Stimulated activated CD8-positive, alpha-beta memory T cell treated with anti-CD3 and anti-CD28 coated beads, Interleukin-12 subunit alpha, Interleukin-12 subunit beta, amount 100 ng/mL, for 24 hours (primary cell): Measurements from ENCODE around the gene CARD19.

Experiments used
- DNase-seq: peaks from one replicate; pipeline ENCODE4 v3.0.0-alpha.2; 2020; ENCODE audit errors: extremely low read depth

Gene CARD19

GRCh38 chr9:93096131-93096802, at the start of gene CARD19:
TSS of gene CARD19 (plus strand) at chr9:93096217. CDS start at chr9:93096346, 129 bp downstream.
- DNase-seq = no peak

- no peak for DNase-seq
These were observed 47.2 kb upstream of the CARD19 start for GRCh38 chr9:93048566-93049448.

DNA sequence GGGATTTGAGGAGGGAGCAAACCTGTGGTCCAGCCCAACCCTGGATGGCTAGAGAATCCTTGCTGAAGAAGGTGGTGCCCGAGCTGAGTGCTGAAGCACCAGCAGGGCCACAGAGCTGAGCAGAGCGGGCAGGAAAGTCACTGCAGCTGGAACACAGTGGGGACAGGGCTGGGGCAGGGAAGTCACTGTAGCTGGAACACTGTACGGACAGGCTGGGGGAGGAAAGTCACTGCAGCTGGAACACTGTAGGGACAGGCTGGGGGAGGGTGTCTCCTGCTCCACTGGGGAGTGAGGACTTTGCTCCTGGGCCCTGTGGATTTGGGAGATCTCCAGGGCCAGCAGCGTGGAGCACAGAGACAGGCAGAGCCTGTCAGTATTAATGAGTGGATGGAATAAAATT, 46.5 kb upstream of the CARD19 start:
- no peak for DNase-seq

DNA sequence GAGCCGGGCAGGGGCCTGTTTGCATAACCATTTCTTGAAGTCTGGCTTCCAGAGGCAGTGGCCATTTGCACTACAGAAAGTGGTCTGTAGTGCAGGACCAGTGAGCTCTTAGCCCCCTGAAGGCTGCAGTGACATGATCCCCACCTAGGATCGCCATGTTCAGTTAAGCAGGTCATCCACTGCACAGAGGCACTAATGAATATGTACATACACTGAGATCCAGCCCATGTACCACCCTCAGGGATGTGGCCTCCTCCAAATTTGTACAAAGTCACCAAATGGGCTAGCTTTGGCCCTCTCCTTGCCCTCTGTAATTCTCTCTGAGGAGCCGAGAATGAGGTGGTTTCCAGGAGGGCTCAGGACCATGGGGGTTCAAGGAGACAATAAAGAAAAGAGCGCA, 45.8 kb upstream of the CARD19 start:
- DNase-seq = no peak

- no peak for DNase-seq
These were observed 44.3 kb upstream of the CARD19 start for GRCh38 chr9:93051680-93052089.

DNA sequence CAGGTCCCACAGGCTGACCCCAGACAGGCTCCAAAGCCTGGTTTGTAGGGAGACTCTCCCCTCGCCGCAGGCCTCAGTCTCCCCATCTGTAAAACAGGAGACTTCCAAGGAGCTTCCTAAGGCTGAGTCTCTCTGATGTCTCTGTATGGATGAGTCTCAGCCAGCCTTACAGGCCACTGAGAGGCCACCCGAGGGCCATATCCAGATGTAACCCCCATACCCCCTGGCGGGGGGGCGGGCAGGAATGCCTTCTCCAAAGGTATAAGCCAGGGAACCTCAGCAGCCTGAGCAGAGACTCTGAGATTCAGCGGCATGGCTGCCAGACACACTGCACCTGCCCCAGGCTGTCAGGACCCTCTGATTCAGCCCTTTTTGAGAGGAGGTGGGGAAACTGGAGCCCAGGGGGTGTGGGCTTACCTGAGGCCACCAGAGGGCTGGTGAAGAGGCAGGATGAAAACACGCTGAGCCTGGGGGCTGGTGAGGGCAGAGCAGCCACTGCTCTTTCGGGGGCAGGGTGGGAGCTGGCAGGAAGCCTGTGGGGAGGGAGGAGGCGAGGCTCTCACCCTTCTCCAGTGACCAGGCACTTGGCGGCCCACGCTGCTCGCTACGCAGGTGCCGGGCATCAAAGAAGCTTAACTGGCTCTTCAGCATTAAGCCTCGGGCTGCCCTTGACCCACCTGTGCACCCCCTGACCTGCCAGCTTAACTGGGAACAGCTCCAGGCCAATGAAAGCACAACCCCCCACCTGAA, 43.1 kb upstream of the CARD19 start:
- DNase-seq = no peak

- no peak for DNase-seq
These were observed 42.2 kb upstream of the CARD19 start for GRCh38 chr9:93053781-93054331.

- no peak for DNase-seq
These were observed 41.0 kb upstream of the CARD19 start for GRCh38 chr9:93054758-93055704.

DNA sequence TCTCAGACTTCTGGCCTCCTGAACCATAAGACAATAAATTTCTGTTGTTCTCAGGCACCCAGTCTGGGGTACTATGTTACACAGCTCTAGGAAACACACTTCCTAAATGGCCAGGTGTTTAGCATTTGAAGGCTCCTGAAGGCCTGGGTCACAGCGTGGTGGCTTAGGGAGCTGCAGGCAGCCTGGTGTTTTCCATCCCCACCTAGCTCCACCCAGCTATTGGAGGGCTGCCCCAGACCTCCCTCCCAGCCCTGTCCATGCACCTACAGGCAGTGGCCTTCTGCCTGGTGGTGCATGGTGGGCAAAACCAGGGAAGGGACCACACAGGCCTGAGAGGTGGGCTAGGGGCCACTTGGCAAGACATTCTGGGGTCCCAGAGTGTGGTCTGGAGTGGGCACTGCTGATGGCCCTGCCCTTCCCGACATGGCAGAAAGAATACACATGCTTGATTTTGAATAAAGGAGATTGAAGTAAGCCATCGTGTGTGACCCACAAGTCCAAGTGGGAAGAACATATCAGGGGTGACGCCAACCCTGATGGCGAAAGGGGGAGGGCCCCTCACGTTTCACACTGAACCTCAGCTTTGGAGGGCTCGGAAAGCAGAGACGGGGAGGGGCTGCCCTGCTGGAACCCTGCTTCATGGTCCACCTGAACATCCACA, 38.8 kb upstream of the CARD19 start:
- DNase-seq = no peak

DNA sequence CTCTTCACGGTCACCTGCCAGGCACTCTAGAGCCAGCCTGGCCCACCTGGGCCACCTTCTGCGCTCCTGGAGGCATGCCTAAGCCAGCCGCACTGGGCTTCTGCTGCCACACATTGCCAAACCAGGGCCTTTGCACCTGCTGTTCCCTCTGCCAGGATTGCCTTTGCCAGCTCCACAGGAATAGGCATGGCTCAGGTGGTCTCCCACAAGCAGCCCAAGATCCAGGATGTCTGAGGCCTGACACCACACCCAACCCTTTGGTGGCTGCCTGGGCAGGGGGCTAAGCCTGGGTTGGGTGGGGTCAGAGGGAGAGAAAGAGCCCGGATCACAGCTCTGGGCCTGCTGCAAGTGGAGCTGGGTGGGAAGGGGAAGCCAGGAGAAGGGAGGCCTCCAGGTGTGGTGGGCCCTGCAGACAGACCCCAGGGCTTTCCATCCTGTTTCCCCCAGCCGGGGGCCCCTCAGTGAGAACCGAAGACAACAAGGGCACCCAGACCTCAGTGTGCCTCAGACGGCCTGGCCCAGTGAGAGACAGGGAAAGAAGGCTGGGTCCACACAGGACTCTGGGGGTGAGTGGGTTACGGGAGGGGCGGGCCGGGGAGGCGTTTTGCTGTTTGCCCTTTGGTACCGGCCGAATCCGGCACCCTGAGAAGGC, 38.2 kb upstream of the CARD19 start:
- no peak for DNase-seq

GRCh38 chr9:93058355-93059010, 37.5 kb upstream of the CARD19 start, which contains the start of gene SUSD3:
TSS of gene SUSD3 (plus strand) at chr9:93058701. CDS start at chr9:93058743, 42 bp downstream.
- peak; percentile 34 for DNase-seq

DNA sequence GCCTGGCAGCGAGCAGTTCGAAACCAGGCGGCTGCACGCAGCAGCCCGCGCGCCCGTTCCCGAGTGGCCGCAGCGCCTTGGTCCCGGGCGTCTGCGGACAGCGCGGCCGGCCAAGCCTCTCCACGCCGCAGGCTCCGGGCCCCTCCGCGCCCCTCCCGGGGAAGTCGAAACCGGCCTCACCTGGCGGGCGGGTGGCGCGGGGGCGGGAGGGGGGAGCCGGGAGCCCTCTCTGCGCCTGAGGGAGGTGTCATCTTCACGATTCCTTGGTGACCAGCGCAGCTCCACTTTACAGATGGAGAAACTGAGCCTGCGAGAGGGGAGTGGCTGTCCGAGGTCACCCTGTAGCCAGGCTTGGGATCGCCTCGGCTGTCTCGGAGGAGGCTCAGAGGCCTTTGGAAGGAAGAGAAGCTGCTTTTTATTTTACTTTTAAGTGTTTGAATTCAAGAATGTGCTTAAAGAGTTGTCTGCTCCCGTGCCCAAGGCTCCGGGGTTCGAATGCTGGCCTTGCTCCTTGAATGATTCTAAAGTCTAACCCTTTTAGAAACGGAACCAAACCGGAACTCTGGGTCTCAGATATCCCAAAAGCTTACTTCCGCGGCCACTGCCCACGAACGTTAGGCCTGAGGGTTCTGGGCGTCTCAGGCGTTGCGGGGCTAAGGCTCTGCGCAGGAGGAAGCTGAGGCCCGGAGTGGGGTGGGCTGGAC, 36.9 kb upstream of the CARD19 start:
- DNase-seq = no peak

GRCh38 chr9:93059715-93060578, 36.1 kb upstream of the CARD19 start:
- DNase-seq = no peak

DNA sequence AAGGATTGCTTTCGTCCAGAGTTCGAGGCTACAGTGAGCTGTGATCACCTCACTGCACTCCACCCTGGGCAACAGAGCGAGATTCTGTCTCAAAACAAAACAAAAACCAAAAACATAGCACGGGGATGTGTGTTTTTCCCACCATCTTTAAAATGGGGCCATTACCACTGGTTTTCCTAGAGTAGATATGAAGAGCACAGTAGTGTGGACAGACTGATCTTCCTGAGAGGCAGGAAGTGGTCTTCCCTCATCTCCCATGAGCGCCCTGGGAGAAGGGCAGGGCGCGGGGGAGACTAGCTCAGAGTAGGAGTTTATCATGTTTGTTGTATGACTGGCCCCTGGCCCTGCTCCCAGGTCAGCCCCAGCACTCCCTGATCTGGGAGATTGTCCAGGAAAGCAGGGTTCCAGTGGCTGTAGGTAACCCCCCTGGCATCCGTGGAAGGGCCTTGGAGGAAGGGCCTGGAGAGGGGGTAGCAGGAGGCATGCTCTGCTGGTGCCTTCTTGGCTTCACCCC, 35.2 kb upstream of the CARD19 start:
- DNase-seq = no peak

GRCh38 chr9:93061260-93061751, 34.7 kb upstream of the CARD19 start:
- DNase-seq = no peak

DNA sequence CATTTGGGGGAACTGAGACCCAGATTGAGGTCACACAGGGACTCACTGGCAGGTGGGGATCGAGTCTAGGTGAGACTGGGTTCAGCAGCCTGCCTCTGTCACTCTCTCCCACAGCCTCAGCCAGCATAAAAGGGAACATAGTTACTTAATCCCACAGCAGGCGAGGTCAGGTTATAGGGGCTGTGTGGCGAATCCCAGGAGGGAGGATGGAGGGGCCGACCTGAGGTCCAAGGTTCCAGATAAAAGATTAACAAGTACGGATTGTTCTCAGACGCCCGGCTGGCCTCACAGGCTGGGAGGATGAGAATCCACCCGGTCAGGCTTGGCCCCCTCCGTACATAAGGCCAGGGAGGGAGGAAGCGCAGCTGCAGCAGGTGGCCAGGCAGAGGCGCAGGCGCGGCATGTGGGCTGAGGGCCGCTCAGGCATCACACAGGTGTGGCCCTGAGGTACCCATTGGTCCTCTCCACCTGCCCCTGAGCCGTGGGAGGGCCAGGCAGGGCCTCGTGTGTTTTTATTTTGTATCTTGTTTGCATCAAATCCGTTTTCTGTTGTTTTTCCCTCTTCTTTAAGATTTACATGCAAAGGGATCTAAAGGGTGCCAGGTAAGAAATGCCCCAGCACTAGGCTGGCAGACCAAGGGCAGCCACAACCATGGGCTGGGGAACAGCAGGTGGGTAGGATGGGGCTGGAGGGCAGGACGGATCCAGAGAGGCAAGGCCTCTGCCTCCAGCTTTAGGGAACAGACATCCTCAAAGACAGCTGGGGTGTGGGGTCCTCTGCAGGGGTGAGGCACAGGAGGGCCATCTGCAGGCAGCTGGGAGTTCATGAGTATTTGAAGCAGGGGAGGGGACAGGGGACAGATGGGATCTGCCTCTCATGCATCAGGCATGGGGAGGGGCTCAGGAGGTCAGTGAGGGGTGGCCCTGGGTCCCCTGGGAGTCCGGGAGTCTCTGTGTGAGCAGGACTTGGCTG, 33.9 kb upstream of the CARD19 start:
- no peak for DNase-seq
